OCI-LY7 (cell line): Measurements from ENCODE around the gene KBTBD8. TPM values are rescaled to one million over a fixed set of nuclear protein-coding genes. Genes with fewer than 3 reads are reported as not detected.

Source experiments
- BruUV-seq: library from RNA; stranded (reverse); fragments of 400-500 nt; replicated peaks from 2 replicates; lab custom pipeline; 2021; lab: Mats Ljungman, UMichigan
- CTCF ChIA-PET: fragments of 300-600 bp; sonication (Branson Sonifier 250); formaldehyde crosslinking; loops from one replicate; lab custom pipeline; 2022; ENCODE audit warnings: antibody characterized with exemption; ENCODE audit not compliant: unreplicated experiment; lab: Charles Lee
- POLR2A ChIA-PET: fragments of 300-600 bp; sonication (Branson Sonifier 250); formaldehyde crosslinking; loops from one replicate; lab custom pipeline; 2022; ENCODE audit warnings: antibody characterized with exemption; lab: Charles Lee
- DNase-seq: peaks from one replicate; pipeline ENCODE4 v3.0.0-alpha.2; 2015; ENCODE audit warnings: low spot score
- H2AFZ ChIP-seq: fragments of 200-600 bp; sonication (generic), shearing (Covaris generic); 2 replicates; pipeline ENCODE4 v1.6.1; 2014; ENCODE audit warnings: mild to moderate bottlenecking, antibody characterized with exemption, low read length, moderate library complexity
- H3K27ac ChIP-seq: fragments of 200-600 bp; sonication (generic); 2 replicates; pipeline ENCODE4 v1.5.1; 2014; ENCODE audit warnings: mixed run types, low read depth, mild to moderate bottlenecking, moderate library complexity, low read length, inconsistent platforms; ENCODE audit not compliant: poor library complexity, severe bottlenecking
- H3K36me3 ChIP-seq: fragments of 200-600 bp; sonication (generic); 2 replicates; pipeline ENCODE4 v1.6.1; 2014; ENCODE audit warnings: mild to moderate bottlenecking, antibody characterized with exemption, low read length, moderate library complexity, mixed read lengths; ENCODE audit not compliant: insufficient read depth
- H3K4me1 ChIP-seq: fragments of 200-600 bp; sonication (generic); 2 replicates; pipeline ENCODE4 v1.5.1; 2014; ENCODE audit warnings: mild to moderate bottlenecking, low read length; ENCODE audit not compliant: insufficient read depth, poor library complexity, severe bottlenecking
- H3K4me2 ChIP-seq: fragments of 200-600 bp; sonication (generic); 2 replicates; pipeline ENCODE4 v1.6.1; 2014; ENCODE audit warnings: mild to moderate bottlenecking, low read length
- H3K4me3 ChIP-seq: fragments of 200-600 bp; sonication (generic); 2 replicates; pipeline ENCODE4 v1.5.1; 2014; ENCODE audit warnings: mild to moderate bottlenecking, low read depth, low read length; ENCODE audit not compliant: poor library complexity, severe bottlenecking
- H3K79me2 ChIP-seq: fragments of 200-600 bp; sonication (generic); 2 replicates; pipeline ENCODE4 v1.6.1; 2016; ENCODE audit warnings: low read depth, mild to moderate bottlenecking, low read length, moderate library complexity, mixed read lengths; ENCODE audit not compliant: insufficient read depth
- H3K9me2 ChIP-seq: fragments of 200-600 bp; sonication (generic); 2 replicates; pipeline ENCODE4 v1.6.1; 2016; ENCODE audit warnings: mild to moderate bottlenecking, low read length, mixed read lengths; ENCODE audit not compliant: insufficient read depth
- H3K9me3 ChIP-seq: fragments of 200-600 bp; sonication (generic); 2 replicates; pipeline ENCODE4 v1.6.1; 2014; ENCODE audit warnings: mild to moderate bottlenecking, mixed run types, low read length, mixed read lengths
- H4K20me1 ChIP-seq: fragments of 200-600 bp; sonication (generic); 2 replicates; pipeline ENCODE4 v1.6.1; 2014; ENCODE audit warnings: mild to moderate bottlenecking, antibody characterized with exemption, low read length, moderate library complexity, mixed read lengths; ENCODE audit not compliant: insufficient read depth
- CTCF ChIP-seq: fragments of 200-600 bp; sonication (generic); conservative IDR thresholded peaks from 2 replicates; pipeline ENCODE4 v1.5.1; 2014; ENCODE audit warnings: mild to moderate bottlenecking, antibody characterized with exemption, low read length, moderate library complexity, mixed read lengths
- EZH2phosphoT487 ChIP-seq: fragments of 200-600 bp; sonication (generic); IDR thresholded peaks from 2 replicates; pipeline ENCODE4 v1.6.1; 2018; ENCODE audit warnings: low read depth, borderline replicate concordance, mild to moderate bottlenecking, mixed run types, antibody characterized with exemption, low read length, moderate library complexity, mixed read lengths
- intact Hi-C: fragments of 100-400 bp; cut with micrococcal nuclease; formaldehyde crosslinking; loops from one replicate; pipeline ENCODE4 v1.10.0; 2022; ENCODE audit not compliant: unreplicated experiment
- total RNA-seq, 2 experiments: library from RNA; depleted of rRNA in 1 of 2; stranded (reverse); fragments of >200 nt in 1 of 2; shearing (Covaris generic) in 1 of 2; gene quantifications; 2 replicates each; pipeline ENCODE4 v1.2.3, GENCODE V29; 2014 to 2022

The KBTBD8 gene
- total RNA-seq, 2 experiments from 2014 or later = 16.4 to 24.8 TPM

GRCh38 chr3:66956742-66957141 is 41.4 kb upstream of the KBTBD8 start:
- TF ChIP-seq CTCF (no peak), EZH2phosphoT487 (no peak)
- Histone ChIP-seq H3K4me3 (no peak overlapping the region), H3K4me2 (no peak overlapping the region), H3K9me3 (no peaks in the 10 kb centered on the region), H3K27ac (no peak overlapping the region), H3K4me1 (no peaks in the 10 kb centered on the region), H2AFZ (no peak overlapping the region), H3K36me3 (no peaks in the 10 kb centered on the region), H3K9me2 (no peaks in the 10 kb centered on the region), H4K20me1 (no peaks in the 10 kb centered on the region), H3K79me2 (no peaks in the 10 kb centered on the region)
- intact Hi-C loops = no loop called here
- ChIA-PET CTCF (interaction anchor here (0.5 kb wide), 1 partner anchor 33 kb away, joined by 3 read pairs; no protein-coding TSS in a partner anchor), POLR2A (interaction anchor here (0.5 kb wide), 1 partner anchor 27 kb away, joined by 3 read pairs; no protein-coding TSS in a partner anchor)
- no TSS peak for BruUV-seq
- no peak for DNase-seq

GRCh38 chr3:66957367-66957766 is 40.7 kb upstream of the KBTBD8 start:
- intact Hi-C loops = no loop called here
- CTCF ChIA-PET = interaction anchor here (0.5 kb wide), 1 partner anchor 34 kb away, joined by 3 read pairs; no protein-coding TSS in a partner anchor
- Histone ChIP-seq H3K4me2 (no peak overlapping the region), H3K4me3 (no peak overlapping the region), H3K4me1 (no peaks in the 10 kb centered on the region), H2AFZ (no peak overlapping the region), H3K79me2 (no peaks in the 10 kb centered on the region), H3K36me3 (no peaks in the 10 kb centered on the region), H3K9me2 (no peaks in the 10 kb centered on the region), H4K20me1 (no peaks in the 10 kb centered on the region), H3K27ac (no peak overlapping the region), H3K9me3 (no peaks in the 10 kb centered on the region)
- no TSS peak for BruUV-seq
- TF ChIP-seq CTCF (no peak), EZH2phosphoT487 (no peak)
- no peak for DNase-seq
- POLR2A ChIA-PET = no interaction called here

- Histone ChIP-seq H3K4me3 (no peak overlapping the region), H3K4me1 (no peaks in the 10 kb centered on the region), H3K27ac (no peak overlapping the region), H3K9me2 (no peaks in the 10 kb centered on the region), H3K4me2 (no peak overlapping the region), H2AFZ (no peak overlapping the region), H3K36me3 (no peaks in the 10 kb centered on the region), H3K9me3 (no peaks in the 10 kb centered on the region), H4K20me1 (no peaks in the 10 kb centered on the region), H3K79me2 (no peaks in the 10 kb centered on the region)
- ChIA-PET POLR2A (interaction anchor here (1.0 kb wide), 1 partner anchor 10 kb away, joined by 3 read pairs; no protein-coding TSS in a partner anchor), CTCF (no interaction called here)
- DNase-seq = no peak
- no TSS peak for BruUV-seq
- no peak for TF ChIP-seq CTCF
- no peak for TF ChIP-seq EZH2phosphoT487
- intact Hi-C loops = no loop called here
Measured at GRCh38 chr3:66958067-66958466, 40.0 kb upstream of the KBTBD8 start.
